H7 (cell line): ENCODE data around the gene FOXE1. TPM values are rescaled to one million over a fixed set of nuclear protein-coding genes. Genes with fewer than 3 reads are reported as not detected.

ENCODE experiments used
- DNase-seq: peaks from one replicate; pipeline ENCODE4 v3.0.0; 2012
- H3K27me3 ChIP-seq: 2 replicates; pipeline ENCODE4 v1.6.0; 2011; ENCODE audit warnings: mild to moderate bottlenecking, low read length; ENCODE audit not compliant: control insufficient read depth, insufficient read depth
- H3K36me3 ChIP-seq: replicated peaks from 2 replicates; pipeline ENCODE4 v1.5.1; 2011; ENCODE audit warnings: low read length; ENCODE audit not compliant: control insufficient read depth, insufficient read depth
- H3K4me3 ChIP-seq: 2 replicates; pipeline ENCODE4 v1.5.1; 2011; ENCODE audit warnings: low read depth, mild to moderate bottlenecking, control low read depth, low read length, moderate library complexity; ENCODE audit not compliant: insufficient read depth
- total RNA-seq: library from RNA; depleted of rRNA; stranded (reverse); fragments of >200 nt; shearing (Covaris generic); gene quantifications from 2 replicates; pipeline ENCODE4 v1.2.3, GENCODE V29; 2014; rRNA removed

The FOXE1 gene
- total RNA-seq = 0.07 and 0.14 TPM in 2 replicates

- DNase-seq = peak; percentile 79
These were observed at the start of gene FOXE1 for GRCh38 chr9:97853056-97853843. FOXE1 (plus strand) TSS chr9:97853226; CDS start chr9:97853915, 689 bp downstream.

DNA sequence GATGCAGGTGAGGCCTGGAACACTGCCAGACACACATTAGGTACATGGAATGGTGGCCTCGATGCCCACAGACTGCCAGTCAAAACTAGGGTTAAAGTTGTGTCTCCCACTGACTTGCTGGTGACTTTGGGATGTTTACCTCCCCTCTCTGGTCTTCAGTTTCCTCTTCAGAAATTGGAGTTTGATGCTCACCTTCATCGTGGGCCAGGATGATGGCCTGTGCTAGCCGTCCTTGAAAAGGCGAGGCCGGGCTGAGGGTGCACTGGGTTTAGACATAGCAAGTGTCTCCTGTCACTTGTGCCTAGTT, 49.0 kb upstream of the FOXE1 start:
- Histone ChIP-seq H3K27me3 (peaks cover 1% of the 10 kb centered on the region; the same call in 1 of the 2 replicates), H3K4me3 (peak overlapping the region; percentile 70), H3K36me3 (no peaks in the 10 kb centered on the region)
- DNase-seq = no peak

More at GRCh38 chr9:97853056-97853843, at the start of gene FOXE1:
- Histone ChIP-seq H3K36me3 (no peaks in the 10 kb centered on the region), H3K4me3 (peak within 1 kb of the TSS; percentile 37), H3K27me3 (peaks cover 100% of the 10 kb centered on the region)

GRCh38 chr9:97806721-97807120, 46.3 kb upstream of the FOXE1 start:
- no peak for DNase-seq
- peaks cover 1% of the 10 kb centered on the region; the same call in 1 of the 2 replicates for H3K27me3 ChIP-seq
- H3K36me3 ChIP-seq = no peaks in the 10 kb centered on the region
- H3K4me3 ChIP-seq = no peak overlapping the region

DNA sequence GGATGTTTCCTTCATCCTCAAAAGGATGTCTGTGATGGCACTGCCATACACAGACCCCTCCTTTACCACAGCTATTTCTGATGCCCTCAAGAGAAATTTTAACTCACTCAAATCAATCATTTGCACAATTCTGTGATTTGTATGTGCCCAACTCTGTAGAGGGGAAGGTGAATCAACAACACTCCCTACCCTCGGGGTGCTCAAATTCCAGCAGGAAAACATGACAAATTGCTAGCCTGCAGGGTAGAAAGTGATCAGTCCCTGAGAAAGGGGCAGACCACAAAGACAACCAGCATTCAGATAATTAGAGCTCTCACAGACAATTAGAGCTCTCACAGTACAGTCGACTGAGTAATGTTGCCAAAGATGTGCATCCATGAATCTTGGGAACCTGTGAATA, 45.3 kb upstream of the FOXE1 start:
- Histone ChIP-seq H3K4me3 (no peak overlapping the region), H3K36me3 (no peaks in the 10 kb centered on the region), H3K27me3 (peaks cover 1% of the 10 kb centered on the region; the same call in 1 of the 2 replicates)
- no peak for DNase-seq

GRCh38 chr9:97808415-97808814, 44.6 kb upstream of the FOXE1 start:
- Histone ChIP-seq H3K4me3 (no peak overlapping the region), H3K27me3 (peaks cover 1% of the 10 kb centered on the region; the same call in 1 of the 2 replicates), H3K36me3 (no peaks in the 10 kb centered on the region)
- no peak for DNase-seq

DNA sequence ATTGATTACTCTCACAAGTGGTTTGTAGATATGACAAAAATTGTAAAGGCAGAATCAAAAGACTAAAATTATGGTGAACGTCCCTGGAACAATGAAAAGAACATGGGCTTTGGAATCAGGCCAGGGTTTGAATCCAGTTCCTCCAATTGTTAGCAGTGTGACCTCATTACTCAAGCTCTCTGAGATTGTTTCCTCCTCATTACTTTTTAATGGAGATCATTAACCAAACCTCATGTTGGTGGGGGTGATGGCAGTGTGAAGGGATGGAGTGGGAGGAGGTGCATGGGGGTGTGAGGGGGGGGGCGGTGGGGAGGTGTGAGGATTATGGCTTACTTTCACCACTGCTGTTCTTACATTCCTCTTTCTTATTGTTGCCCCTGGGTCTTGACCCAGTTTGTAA, 44.1 kb upstream of the FOXE1 start:
- DNase-seq = no peak
- H3K36me3 ChIP-seq = no peaks in the 10 kb centered on the region
- H3K27me3 ChIP-seq = peaks cover 1% of the 10 kb centered on the region; the same call in 1 of the 2 replicates
- H3K4me3 ChIP-seq = no peak overlapping the region

- Histone ChIP-seq H3K27me3 (no peaks in the 10 kb centered on the region), H3K4me3 (no peak overlapping the region), H3K36me3 (no peaks in the 10 kb centered on the region)
- DNase-seq = no peak
These were observed 43.2 kb upstream of the FOXE1 start for GRCh38 chr9:97809666-97810344.

DNA sequence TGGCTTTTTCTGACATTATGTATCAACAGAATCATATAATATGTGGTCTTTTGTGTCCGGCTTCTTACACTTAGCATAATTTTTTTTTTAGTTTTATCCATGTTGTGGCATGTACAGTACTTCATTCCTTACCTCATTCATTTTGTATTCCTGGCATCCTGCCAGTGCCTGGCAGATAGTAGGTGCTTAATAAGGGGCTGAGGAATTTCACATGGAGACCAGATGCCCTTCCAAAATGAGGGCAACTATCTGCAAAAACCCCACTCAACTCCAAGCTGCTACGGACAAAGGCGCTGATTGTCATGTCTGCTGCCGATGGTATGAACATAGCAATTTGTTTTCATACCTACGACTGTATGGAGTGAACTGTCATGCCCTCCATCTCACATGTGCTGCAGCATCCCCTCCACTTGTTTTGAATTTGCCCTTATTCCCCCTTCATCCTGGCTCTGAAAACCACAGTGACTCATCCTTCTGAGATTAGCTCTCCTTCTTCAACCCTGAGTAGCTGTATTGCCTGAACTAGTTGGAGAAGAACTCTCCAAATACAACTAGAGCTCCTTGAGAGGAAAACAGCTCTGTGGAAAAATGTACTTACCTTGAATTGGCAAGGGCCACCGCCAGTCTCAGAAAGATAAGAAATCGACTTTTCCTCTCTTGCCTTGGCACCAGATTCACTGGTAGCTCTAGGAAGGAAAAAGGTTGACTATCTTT, 41.3 kb upstream of the FOXE1 start:
- no peaks in the 10 kb centered on the region for H3K36me3 ChIP-seq
- DNase-seq = no peak
- no peaks in the 10 kb centered on the region for H3K27me3 ChIP-seq
- no peak overlapping the region for H3K4me3 ChIP-seq

DNA sequence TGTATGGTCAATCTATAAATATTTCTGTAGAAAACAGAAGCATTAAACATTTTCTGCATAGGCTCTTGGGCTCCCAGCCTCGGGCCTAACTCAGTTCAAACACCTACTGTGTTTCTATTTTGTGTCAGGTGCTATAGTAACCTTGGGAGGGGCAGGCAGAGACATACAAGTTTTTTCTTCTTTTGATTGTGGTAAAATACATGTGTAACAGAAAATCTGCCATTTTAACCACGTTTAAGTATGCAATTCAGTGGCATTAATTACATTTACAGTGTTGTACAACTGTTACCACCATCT, 40.8 kb upstream of the FOXE1 start:
- no peak for DNase-seq

DNA sequence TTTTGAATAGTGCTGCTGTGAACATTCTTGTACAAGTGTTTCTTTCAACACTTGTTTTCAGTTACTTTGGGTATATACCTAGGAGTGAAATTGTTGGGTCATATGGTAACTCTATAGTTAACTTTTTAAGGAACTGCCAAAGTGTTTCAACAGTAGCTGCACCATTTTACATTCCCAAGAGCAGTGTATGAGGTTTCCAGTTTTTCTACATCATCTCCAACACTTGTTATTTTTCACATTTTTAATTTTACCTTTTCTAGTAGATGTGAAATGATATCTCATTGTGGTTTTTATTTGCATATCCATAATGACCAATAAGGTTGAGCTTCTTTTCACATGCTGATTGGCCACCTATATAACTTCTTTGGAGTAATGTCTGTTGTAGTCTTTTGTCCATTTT, 40.0 kb upstream of the FOXE1 start:
- Histone ChIP-seq H3K4me3 (no peak overlapping the region), H3K36me3 (no peaks in the 10 kb centered on the region), H3K27me3 (no peaks in the 10 kb centered on the region; the same call in 1 of the 2 replicates)
- DNase-seq = no peak

More for the DNA sequence above, 40.8 kb upstream of the FOXE1 start:
- H3K4me3 ChIP-seq = no peak overlapping the region
- no peaks in the 10 kb centered on the region for H3K27me3 ChIP-seq
- no peaks in the 10 kb centered on the region for H3K36me3 ChIP-seq

- Histone ChIP-seq H3K36me3 (no peaks in the 10 kb centered on the region), H3K27me3 (no peaks in the 10 kb centered on the region; the same call in none of the 2 replicates), H3K4me3 (no peak overlapping the region)
- DNase-seq = no peak
These were observed 33.3 kb upstream of the FOXE1 start for GRCh38 chr9:97819735-97820134.

GRCh38 chr9:97820373-97820772, 32.7 kb upstream of the FOXE1 start:
- Histone ChIP-seq H3K4me3 (no peak overlapping the region), H3K27me3 (no peaks in the 10 kb centered on the region; the same call in none of the 2 replicates), H3K36me3 (no peaks in the 10 kb centered on the region)
- no peak for DNase-seq

GRCh38 chr9:97830884-97831829, 21.9 kb upstream of the FOXE1 start:
- Histone ChIP-seq H3K4me3 (peak overlapping the region; percentile 8; the same call in 1 of the 2 replicates), H3K36me3 (no peaks in the 10 kb centered on the region), H3K27me3 (no peaks in the 10 kb centered on the region; the same call in 1 of the 2 replicates)
- peak; percentile 24 for DNase-seq
